HepG2 (cell line): ENCODE data around the gene RYR2.

Experiments used
- FOXK2 ChIP-seq: fragments of 450-650 bp; IDR thresholded peaks from 2 replicates; pipeline ENCODE4 v1.6.1; 2016
- HDAC2 ChIP-seq: sonication (generic); formaldehyde crosslinking; IDR thresholded peaks from 2 replicates; pipeline ENCODE4 v1.4.0; 2020; ENCODE audit warnings: missing genetic modification reagents
- KLF11 ChIP-seq: IDR thresholded peaks from 2 replicates; pipeline ENCODE4 v1.6.1; 2016; ENCODE audit warnings: missing compliant biosample characterization
- POLR2AphosphoS5 ChIP-seq: IDR thresholded peaks from 2 replicates; pipeline ENCODE4 v1.6.1; 2012; ENCODE audit warnings: low read depth, low read length
- SMAD1 ChIP-seq: sonication (generic); formaldehyde crosslinking; IDR thresholded peaks from 2 replicates; pipeline ENCODE4 v1.4.0; 2020; ENCODE audit warnings: missing genetic modification reagents, low read depth, mild to moderate bottlenecking, borderline replicate concordance
- SMARCE1 ChIP-seq: fragments of 450-650 bp; IDR thresholded peaks from 2 replicates; pipeline ENCODE4 v1.6.1; 2017; ENCODE audit warnings: borderline replicate concordance
- TAF1 ChIP-seq: sonication (generic); formaldehyde crosslinking; IDR thresholded peaks from 2 replicates; pipeline ENCODE4 v1.4.0; 2020; ENCODE audit warnings: missing genetic modification reagents
- ZKSCAN1 ChIP-seq: fragments of 150-350 bp; IDR thresholded peaks from 2 replicates; pipeline ENCODE4 v1.6.1; 2014; ENCODE audit warnings: low read length
- ZNF232 ChIP-seq: sonication (generic); formaldehyde crosslinking; IDR thresholded peaks from 2 replicates; pipeline ENCODE4 v1.4.0; 2020; ENCODE audit warnings: missing genetic modification reagents, borderline replicate concordance
- ZNF263 ChIP-seq: sonication (generic); formaldehyde crosslinking; IDR thresholded peaks from 2 replicates; pipeline ENCODE4 v1.4.0; 2020; ENCODE audit warnings: missing genetic modification reagents
- ZNF780A ChIP-seq: sonication (generic); formaldehyde crosslinking; IDR thresholded peaks from 2 replicates; pipeline ENCODE4 v1.8.0; 2022; ENCODE audit warnings: mild to moderate bottlenecking, missing genetic modification reagents, moderate library complexity
- TF ChIP-seq, protein P1 (sequence below): sonication (generic); formaldehyde crosslinking; IDR thresholded peaks from 2 replicates; pipeline ENCODE4 v1.4.0; 2020; ENCODE audit warnings: missing genetic modification reagents, mild to moderate bottlenecking, borderline replicate concordance
- TF ChIP-seq, protein P2 (sequence below): sonication (generic); formaldehyde crosslinking; IDR thresholded peaks from 2 replicates; pipeline ENCODE4 v1.5.0; 2020; ENCODE audit warnings: mild to moderate bottlenecking, missing genetic modification reagents, moderate library complexity

DNA sequence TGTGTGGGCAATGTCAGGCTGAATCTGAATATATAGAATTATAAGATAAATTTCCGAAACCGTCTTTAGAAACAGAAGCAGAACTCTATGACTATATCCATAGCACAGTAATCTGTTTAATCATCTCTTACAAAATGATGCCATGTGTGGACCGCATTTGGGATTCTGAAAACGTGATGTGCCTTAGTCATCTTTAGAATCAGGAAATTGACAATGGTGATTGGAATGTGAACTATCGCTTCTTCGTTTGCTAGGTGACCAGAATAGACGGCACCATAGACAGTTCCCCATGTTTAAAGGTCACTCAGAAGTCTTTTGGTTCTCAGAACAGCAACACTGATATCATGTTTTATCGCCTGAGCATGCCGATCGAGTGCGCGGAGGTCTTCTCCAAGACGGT is 548.4 kb downstream of the RYR2 start:
- no peak for TF ChIP-seq FOXK2
- TF ChIP-seq ZNF263 (CRISPR knock-in tag) = no peak
- TF ChIP-seq SMARCE1 = no peak
- no peak for TF ChIP-seq ZKSCAN1
- TF ChIP-seq, protein P1, sequence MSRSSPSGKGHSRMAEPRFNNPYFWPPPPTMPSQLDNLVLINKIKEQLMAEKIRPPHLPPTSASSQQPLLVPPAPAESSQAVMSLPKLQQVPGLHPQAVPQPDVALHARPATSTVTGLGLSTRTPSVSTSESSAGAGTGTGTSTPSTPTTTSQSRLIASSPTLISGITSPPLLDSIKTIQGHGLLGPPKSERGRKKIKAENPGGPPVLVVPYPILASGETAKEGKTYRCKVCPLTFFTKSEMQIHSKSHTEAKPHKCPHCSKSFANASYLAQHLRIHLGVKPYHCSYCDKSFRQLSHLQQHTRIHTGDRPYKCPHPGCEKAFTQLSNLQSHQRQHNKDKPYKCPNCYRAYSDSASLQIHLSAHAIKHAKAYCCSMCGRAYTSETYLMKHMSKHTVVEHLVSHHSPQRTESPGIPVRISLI = no peak
- TF ChIP-seq ZNF232 (CRISPR knock-in tag) = no peak
- TF ChIP-seq SMAD1 = no peak
- no peak for TF ChIP-seq KLF11 (CRISPR knock-in tag)
- no peak for TF ChIP-seq HDAC2 (CRISPR knock-in tag)
- no peak for TF ChIP-seq POLR2AphosphoS5
- TF ChIP-seq, protein P2, sequence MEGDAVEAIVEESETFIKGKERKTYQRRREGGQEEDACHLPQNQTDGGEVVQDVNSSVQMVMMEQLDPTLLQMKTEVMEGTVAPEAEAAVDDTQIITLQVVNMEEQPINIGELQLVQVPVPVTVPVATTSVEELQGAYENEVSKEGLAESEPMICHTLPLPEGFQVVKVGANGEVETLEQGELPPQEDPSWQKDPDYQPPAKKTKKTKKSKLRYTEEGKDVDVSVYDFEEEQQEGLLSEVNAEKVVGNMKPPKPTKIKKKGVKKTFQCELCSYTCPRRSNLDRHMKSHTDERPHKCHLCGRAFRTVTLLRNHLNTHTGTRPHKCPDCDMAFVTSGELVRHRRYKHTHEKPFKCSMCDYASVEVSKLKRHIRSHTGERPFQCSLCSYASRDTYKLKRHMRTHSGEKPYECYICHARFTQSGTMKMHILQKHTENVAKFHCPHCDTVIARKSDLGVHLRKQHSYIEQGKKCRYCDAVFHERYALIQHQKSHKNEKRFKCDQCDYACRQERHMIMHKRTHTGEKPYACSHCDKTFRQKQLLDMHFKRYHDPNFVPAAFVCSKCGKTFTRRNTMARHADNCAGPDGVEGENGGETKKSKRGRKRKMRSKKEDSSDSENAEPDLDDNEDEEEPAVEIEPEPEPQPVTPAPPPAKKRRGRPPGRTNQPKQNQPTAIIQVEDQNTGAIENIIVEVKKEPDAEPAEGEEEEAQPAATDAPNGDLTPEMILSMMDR (CRISPR knock-in tag) = no peak
- TF ChIP-seq TAF1 = no peak
- TF ChIP-seq ZNF780A (CRISPR knock-in tag) = no peak
